HFFc6 (cell line): ENCODE data around the gene FAM181A. TPM values are rescaled to one million over a fixed set of nuclear protein-coding genes. Genes with fewer than 3 reads are reported as not detected.

Experiments used
- DNase-seq: peaks from one replicate; pipeline ENCODE4 v3.0.0-alpha.2; 2018
- H3K27ac Mint-ChIP-seq: 2 replicates; pipeline ENCODE4 v1.8.0; 2020; ENCODE audit warnings: mild to moderate bottlenecking, mixed read lengths
- H3K27me3 Mint-ChIP-seq: 2 replicates; pipeline ENCODE4 v1.8.0; 2021; ENCODE audit warnings: mild to moderate bottlenecking, moderate library complexity, mixed read lengths; ENCODE audit not compliant: insufficient read depth
- H3K36me3 Mint-ChIP-seq: 2 replicates; pipeline ENCODE4 v1.8.0; 2021; ENCODE audit warnings: low read depth, mixed read lengths
- H3K4me1 Mint-ChIP-seq: 2 replicates; pipeline ENCODE4 v1.8.0; 2020; ENCODE audit warnings: low read depth, mixed read lengths
- H3K4me3 Mint-ChIP-seq: 2 replicates; pipeline ENCODE4 v1.8.0; 2020; ENCODE audit warnings: mild to moderate bottlenecking, moderate library complexity, mixed read lengths
- H3K9me3 Mint-ChIP-seq: 2 replicates; pipeline ENCODE4 v1.8.0; 2020; ENCODE audit warnings: mild to moderate bottlenecking, mixed read lengths
- CTCF ChIP-seq: fragments of 200-600 bp; sonication (generic); IDR thresholded peaks from 2 replicates; pipeline ENCODE4 v1.5.0; 2021; ENCODE audit warnings: antibody characterized with exemption, mild to moderate bottlenecking
- long read RNA-seq: library from polyadenylated mRNA; unstranded; transcript quantifications from one replicate; pipeline ENCODE4 v2.0.0, GENCODE V29; 2019
- total RNA-seq, 6 experiments: library from RNA; stranded (reverse); fragmentation: NEBNext Ultra II Directional; extraction: Animal tissue kit (Norgen Biotek cat#: 25700); gene quantifications; 2 replicates in 1 of 6; 3 replicates in 5 of 6; pipeline ENCODE4 v1.2.3, GENCODE V29; 2021

The FAM181A gene
- total RNA-seq, result not detected
- long read RNA-seq, result 0 reads

DNA sequence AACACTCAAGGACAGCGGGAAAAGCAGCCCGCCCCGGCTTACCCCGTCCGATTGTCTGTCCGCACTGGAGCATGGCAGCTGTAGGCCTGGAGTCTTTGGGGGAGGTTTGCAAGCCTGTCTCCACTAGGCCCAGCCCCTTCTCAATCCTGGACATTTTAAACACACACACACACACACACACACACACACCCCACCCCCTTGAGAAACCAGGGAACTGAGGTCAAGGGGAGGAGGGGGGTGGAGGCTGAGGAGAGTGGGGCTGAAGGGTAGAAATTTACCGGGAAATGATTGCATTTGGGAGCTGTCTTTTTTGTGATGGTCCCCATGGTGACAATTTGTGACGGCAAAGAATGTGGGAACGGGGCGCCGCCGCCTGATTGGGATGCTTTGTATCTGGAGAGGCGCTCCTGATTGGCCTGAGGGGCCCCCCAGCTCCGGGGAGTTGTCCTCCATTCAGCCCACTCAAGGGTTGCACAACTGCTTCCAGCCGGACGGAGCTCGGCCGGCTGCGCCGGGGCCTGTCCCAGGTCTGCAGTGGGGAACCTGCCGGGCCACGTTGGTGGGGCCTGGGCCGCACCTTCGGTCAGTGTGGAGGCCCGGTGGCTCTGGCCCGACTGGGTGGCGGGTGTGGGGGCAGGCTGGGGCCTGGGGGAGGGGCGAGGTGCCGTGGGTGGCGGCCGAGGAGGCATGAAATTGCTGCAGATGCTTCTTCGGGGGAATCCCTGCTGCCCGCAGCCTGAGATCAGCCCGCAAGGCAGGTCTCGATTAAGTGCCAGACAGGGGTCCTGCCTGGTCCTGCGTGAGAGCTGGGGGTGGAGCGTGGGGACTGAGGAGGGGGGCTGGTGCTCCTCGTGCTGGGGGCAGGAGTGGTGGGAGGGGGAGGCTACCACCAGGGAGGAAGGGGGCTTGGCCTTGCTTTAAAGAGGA is at the start of gene FAM181A:
TSS of gene FAM181A (plus strand) at position 472 of the 927 bp plus-strand sequence. CDS start 942 bp downstream, outside the sequence.
- Mint-ChIP-seq H3K27ac (no peak within 1 kb of the TSS), H3K9me3 (no peaks in the 10 kb centered on the region), H3K27me3 (peaks cover 26% of the 10 kb centered on the region), H3K36me3 (no peaks in the 10 kb centered on the region), H3K4me1 (no peaks in the 10 kb centered on the region), H3K4me3 (no peak within 1 kb of the TSS)
- TF ChIP-seq CTCF, result no peak
- no peak for DNase-seq

DNA sequence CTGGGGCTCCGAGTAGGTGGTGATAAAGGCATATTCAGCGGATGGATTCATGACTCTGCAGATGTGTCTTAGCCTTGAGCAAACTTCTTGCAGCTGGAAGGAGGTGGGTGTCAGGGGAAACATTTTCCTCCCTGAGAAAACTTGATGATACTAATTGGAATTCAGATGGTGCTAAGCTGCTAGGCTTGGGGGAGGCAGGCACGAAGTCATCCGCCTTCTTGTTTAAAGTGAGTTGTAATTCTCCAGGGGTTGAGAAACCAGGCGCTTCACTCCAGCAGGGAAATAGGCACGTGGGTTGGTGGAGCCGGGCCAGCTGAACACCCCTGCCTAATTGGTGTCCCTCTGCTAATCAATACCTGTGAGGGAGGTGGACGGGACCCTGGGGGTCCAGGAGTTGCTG is 48.9 kb upstream of the FAM181A start:
- DNase-seq, result no peak
- Mint-ChIP-seq H3K4me3 (no peak overlapping the region), H3K9me3 (peaks cover 39% of the 10 kb centered on the region), H3K36me3 (no peaks in the 10 kb centered on the region), H3K27ac (no peak overlapping the region), H3K27me3 (no peaks in the 10 kb centered on the region; the same call in 1 of the 2 replicates), H3K4me1 (no peaks in the 10 kb centered on the region)
- no peak for TF ChIP-seq CTCF

GRCh38 chr14:93878871-93879270 is 48.3 kb upstream of the FAM181A start:
- Mint-ChIP-seq H3K27ac (no peak overlapping the region), H3K4me1 (no peaks in the 10 kb centered on the region), H3K36me3 (no peaks in the 10 kb centered on the region), H3K4me3 (no peak overlapping the region), H3K27me3 (no peaks in the 10 kb centered on the region; the same call in 1 of the 2 replicates), H3K9me3 (peaks cover 33% of the 10 kb centered on the region)
- no peak for DNase-seq
- no peak for TF ChIP-seq CTCF

DNA sequence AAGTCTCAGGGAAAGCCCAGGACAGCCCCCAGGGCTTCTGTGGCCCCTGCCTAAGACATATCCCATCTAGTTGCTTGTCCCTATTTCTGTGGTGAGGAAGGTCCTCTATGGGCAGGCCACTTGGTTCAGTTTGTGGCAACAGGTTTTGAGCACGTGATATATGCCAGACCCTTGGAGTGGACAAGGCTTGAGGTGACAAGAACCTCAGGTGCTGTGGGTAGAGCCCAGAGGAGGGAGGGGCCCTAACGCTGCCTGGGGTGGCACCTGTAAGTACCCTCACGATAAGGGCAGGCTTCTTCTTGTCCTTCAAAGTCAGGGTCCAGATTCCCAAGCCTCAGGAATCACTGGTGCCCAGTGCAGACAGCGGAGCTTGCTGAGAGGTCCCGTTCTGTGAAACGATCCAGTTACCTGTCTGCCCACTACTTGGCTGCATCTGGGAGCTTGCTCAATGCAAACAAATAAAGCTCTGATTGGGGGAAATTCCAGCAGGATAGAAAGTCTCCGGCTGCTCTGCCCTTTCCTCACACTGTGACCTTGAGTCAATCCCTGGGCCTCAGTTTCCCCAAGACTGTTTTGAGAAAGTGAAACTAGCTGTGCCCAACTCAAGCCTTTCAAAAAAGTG is 47.7 kb upstream of the FAM181A start:
- Mint-ChIP-seq H3K9me3 (peaks cover 30% of the 10 kb centered on the region), H3K4me3 (no peak overlapping the region), H3K4me1 (no peaks in the 10 kb centered on the region), H3K27ac (no peak overlapping the region), H3K27me3 (no peaks in the 10 kb centered on the region; the same call in 1 of the 2 replicates), H3K36me3 (no peaks in the 10 kb centered on the region)
- DNase-seq, result no peak
- TF ChIP-seq CTCF, result no peak

- peaks cover 36% of the 10 kb centered on the region for H3K9me3 Mint-ChIP-seq
- peaks cover 2% of the 10 kb centered on the region; the same call in 1 of the 2 replicates for H3K27me3 Mint-ChIP-seq
- no peak for TF ChIP-seq CTCF
- no peaks in the 10 kb centered on the region for H3K36me3 Mint-ChIP-seq
- no peak overlapping the region for H3K4me3 Mint-ChIP-seq
- H3K4me1 Mint-ChIP-seq, result no peaks in the 10 kb centered on the region
- no peak overlapping the region for H3K27ac Mint-ChIP-seq
- DNase-seq, result no peak
Observed at GRCh38 chr14:93880021-93880820, 46.9 kb upstream of the FAM181A start.
